AG08395 (cell line): ENCODE data around the gene RASSF5.
A peak's percentile ranks its signal among the peaks of the same experiment; 100 is the strongest.

Experiments
- DNase-seq: peaks from one replicate; pipeline ENCODE4 v3.0.0; 2012; ENCODE audit warnings: mixed read lengths, low spot score

RASSF5 gene

DNA sequence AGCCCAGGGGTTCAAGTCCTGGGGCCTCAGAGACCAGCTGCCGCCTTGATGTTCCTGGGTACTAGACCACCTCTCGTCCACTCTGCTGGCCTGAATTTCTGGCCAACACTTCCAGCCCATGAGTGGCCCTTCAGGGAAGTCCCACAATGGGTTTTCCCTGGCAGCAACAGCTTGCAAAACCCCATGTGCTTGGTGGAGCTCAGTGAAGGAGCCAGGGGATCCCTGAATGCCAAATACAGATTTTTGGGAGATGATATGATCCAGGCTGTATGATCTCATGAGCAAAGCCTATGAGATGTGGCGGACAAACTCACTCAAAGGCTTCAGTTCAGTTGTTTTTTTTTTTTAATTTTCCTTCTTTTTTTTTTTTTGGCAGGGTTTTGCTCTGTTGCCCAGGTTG, 9.6 kb upstream of the RASSF5 start:
- no peak for DNase-seq

DNA sequence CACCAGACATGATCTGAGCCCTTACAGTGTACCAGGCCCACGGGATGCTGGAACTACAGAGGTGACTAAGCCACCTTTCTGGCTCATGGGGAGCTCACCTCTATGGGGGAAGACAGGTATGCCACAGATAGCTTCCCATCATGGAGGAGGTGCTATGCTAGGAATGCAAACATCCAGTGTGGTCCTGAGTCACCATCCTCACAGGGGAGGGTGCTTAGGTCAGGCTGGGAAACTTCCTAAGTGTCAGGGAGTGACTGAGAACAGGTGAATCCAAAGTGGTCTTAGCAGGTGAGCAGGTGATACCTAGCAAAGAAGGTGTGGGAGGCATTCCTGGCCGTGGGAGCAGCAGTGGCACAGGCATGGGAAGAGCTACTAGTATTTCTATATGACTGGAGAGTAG, 8.6 kb upstream of the RASSF5 start:
- no peak for DNase-seq

DNA sequence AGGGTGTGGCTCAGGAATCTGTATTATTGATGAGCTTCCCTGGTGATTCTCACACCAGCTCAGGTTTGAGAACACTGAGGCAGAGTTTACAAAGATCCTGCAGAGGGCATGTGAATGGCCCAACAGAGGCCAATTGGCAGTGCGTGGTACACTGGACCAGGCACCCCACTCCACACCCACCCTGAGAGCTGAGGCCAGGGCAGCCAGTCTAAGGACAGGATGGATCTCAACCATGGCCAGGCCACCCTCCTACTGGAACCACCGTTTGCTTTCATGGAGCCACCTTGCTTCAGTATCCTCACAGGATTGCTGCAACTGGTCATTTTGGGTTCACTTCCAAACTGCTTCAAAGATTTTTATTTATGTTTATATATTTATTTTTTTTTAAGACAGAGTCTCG, 7.3 kb upstream of the RASSF5 start:
- DNase-seq: no peak

DNA sequence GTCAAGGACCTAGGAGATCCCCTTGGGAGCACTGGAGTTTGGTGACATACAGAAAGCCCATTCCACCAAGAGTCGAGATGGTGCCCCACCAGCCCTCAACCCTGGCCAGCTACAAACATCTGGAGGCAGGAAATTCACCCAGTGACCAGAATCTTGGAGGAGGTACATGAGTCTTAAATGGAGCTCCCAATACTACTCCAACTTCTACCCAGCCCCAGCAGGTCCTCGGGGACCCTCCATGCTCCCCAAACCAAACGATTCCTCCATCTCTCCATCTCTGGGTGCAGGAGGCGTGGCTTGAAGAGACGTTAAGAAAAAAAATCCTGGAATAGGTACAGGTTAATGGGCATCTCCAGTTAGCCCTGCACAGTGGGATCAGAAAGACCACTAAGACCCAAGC, 5.5 kb upstream of the RASSF5 start:
- no peak for DNase-seq

DNA sequence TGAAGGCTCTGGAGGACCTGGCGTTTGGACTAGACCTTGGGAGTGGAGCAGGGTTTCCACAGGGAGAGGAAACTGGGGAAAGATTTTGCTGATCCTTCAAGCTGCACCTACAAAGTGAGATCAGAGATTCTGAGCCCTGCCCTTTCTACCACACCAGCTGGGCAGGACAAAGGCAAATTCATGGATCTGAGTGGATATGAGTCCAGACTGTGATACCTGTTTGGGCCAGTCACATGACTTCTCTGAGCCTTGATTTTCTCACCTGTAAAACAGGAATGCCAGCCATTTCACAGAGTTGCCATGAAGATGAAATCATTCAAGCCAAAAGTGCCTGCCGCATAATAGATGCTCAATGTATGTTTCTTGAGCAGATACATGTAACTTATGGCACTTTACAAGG, 4.9 kb upstream of the RASSF5 start:
- no peak for DNase-seq

DNA sequence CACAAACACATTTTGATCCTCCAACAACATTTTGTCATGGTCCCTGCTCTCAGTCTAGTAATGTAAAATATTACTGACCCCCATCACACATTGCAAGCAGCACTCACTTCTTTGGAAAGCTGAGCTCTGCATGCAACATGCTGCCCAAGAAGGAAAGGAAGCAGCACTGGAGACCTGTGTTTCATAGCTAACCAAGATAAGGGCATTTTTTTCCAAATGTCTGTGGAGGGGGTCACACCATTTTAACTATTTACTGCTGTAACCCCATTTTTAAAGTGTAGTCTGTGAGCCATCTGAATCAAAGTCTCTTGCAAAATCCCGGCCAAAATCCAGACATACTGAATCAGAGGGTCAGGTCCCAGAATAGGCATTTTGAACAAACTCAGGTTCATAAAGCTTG, 4.5 kb upstream of the RASSF5 start:
- DNase-seq: no peak

DNA sequence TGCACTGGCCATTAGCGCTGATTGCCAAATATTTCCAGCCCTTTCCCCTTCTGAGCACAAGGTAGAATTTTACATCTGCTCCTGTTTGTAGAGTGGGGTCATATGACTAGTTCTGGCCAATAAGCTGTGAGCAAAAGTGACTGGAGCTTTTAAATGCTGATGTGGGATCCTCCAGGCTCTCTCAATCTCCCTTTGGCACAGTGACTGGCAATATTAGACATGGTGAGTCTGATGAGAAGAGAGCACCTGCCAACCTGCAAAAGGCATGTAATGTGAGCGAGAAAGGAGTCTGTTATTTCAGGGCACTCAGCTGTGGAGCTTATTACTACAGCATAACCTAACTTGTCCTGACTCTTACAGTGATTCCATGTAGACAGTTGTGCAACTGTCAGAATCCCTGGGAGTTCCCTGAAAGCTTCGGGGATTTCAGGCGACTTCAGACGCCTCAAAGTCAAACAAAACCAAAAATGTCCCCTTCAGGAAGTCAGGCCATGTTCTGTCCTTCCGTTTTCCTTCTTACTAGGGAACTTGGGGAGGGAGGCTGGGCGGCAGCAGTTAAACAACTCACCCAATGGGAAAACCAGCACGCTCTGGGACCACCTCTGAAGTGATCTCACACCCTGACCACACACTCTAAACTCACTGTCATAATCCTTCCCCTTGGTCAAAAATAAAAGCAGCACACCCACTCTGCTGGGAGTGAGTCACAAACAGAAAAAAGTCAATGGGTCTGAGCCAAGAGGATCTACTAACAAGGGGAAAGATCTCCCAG, 3.6 kb upstream of the RASSF5 start:
- peak; percentile 93 for DNase-seq

DNA sequence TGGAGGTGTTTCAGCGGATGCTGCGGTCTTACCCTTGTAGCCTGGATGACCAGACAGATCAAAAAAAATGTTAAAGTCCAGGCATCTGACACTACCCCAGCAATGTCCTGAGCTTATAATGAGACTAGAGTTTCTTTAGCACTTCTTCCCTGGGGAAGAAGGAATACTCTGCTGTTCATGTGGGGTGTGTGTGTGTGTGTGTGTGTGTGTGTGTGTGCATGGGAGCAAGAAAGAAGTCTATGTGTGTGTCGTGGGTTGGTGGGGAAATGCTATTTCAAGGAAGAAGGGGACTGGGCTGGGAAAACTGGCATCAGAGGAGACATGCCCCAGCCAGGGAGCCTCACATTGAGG, 3.0 kb upstream of the RASSF5 start:
- no peak for DNase-seq

DNA sequence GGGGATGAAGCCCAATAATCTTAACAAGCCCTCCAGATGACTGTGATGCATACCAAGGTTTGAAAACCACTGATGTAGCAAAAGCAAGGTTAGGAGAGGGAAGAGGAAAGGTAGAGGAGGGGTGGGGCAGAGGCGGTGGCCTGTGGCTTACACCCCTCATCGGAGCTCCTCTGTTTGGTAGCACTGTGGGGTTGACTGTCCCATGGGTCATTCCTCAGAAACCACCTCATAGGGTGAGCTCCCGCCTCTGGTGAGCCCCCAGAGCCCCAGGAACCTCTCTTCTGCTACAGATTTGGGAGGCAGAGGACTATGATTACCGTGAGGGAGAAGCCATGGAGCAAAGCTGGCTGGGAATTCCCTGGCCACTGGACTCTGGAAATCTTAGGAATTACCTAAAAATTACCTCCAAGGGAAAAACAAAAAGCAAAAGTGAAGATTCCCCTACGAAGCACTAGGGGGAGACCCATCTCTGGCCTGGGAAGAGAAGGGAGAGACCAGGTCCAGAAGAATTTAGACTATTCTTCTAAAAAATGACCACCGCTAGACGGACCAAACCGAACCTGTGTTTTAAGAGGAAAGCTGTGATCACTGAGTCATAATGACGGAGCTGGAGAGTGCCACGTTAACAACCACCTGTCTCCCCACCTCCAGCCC, 1.5 kb upstream of the RASSF5 start:
- DNase-seq: peak; percentile 48

DNA sequence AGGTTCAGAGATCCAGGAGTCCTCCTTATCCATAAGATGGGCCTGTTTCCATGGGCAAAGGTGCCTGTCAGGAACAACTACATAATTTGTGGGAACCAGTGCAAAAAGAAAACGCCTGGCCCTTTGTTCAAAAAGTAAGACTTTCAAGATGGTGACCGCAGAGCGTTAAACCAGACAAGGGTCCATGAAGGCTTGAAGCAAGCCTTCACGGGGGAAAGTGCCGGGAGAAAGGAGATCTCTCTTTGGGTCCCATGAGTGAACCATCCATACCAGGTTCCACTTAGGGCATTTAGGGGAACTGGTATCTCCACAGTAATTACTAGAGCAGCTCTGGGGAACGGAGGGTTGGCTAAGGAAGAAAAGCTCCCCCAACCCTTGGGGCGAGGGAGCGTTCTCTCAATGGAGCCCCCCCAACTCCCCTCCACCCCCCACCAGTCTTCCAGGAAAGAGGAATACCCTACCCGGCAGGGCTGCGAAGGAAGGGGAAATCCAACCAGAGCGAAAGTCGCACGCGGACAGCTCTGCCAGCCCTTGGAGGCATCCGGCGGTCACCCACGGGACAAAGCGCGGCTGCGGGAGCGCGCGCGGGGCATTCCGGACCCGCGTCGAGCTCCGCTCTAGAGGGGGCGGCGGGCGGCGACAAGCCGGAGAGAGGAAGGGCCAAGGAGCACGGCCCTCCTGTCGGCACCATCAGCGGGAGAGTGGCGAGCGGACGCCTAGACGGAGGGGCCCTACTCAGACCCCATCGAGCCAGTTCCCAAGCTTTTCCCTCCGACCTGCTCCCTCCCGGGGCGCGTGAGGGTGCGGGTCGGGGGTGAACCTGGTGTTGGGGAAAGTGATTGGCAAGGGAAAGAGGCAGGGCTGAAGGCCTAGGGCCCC, 687 bp upstream of the RASSF5 start:
- no peak for DNase-seq

DNA sequence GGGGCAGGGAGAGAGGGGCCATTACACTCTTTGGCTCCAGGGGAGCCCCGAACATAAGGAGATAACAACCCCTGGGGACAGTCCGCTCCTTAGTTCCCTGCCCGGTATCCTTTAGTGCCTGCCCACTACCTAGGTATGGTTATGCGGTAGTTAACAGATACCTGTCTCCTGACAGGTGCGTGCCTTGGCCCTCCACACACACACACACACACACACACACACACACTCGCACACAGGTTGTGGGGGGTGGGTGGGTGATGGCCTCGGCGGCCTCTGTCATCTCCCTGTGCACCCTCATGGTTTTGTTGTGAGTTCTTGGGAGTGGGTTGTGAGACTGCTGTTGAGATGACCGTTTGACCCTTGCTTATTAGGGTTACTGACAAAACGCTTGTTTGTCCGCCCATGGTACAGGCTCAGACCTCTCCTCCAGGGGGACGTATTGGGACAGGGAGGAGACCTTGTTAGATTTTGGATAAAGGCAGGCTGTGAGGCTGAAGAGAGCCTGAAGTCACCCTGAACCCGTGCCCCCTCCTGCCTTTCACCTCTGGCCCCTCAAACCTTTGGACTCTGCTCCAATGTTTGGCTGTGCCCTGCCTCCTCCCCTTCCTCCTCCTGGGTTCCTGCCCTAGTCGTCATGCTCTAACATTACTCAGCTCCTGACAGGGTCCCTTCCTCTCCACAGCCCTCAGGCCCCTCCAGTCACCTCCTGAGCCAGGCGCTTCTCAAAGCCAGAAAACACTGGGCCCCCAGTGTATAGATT, 979 bp downstream of the RASSF5 start:
- no peak for DNase-seq

DNA sequence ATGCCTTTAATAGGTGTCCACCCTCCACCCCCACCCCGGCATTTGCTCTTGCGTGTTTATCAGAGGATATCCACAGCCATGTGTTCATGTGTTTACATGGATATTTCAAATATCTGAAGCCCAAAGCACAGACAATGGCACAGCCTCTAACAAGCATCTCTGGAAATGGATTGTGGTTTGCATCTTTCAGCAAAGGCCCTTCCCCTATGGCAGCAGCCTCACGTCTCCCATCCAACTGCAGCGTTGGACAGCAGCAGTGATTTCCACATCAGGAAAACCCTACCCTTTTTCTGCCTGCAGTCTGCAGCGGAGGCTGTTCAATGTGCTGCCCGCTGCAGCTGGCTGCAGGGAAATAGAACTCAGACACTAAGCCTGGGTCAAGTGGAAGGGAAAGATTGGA, 1.6 kb downstream of the RASSF5 start:
- peak; percentile 66 for DNase-seq

DNA sequence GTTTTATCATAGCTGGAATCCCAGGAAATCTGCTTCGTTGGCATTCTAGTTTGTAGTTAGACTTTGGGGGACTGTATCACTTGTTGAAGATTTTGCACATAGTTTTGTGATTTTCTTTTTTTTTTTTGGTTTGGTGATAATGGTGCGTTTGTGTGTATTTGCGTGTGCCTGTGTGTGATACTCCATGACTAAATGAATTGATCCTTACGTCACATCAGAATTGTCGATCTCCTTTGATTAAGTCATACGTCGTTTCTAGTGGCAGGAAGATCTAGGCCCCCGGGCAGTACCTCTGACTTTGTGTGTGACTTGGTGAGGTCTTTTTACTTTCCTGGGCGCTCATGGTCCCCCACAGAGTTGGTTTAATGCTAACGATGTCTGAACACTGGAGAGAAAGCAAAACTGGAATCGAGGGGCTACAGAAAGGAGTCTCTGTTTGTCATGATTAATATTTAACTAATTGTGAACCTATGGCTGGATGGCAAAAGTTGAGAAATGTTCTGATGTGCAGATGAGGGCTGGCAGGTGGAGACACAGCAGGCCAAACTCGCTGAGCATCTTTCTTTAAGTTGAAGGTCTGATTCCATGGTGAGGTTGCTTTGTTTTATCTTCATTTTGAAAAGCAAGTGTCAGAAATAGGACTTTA, 2.4 kb downstream of the RASSF5 start:
- no peak for DNase-seq

DNA sequence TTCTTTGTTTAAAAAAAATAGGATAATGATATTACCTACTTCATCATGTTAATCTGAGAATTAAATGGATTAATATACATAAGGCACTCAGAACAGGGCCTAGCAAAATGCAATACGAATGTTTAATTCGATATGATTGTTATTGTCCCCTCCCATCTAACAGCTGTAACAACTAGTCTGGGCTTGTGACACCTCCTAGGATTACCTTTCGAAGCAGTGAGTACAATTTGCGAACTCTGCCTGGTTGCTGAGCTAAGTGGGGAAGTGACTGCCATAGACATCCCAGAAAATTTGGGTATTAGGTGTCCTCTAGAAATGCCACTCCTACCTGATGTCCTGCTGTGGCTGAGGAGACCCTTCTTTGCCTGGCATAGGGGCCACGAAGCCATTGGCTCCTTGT, 3.0 kb downstream of the RASSF5 start:
- no peak for DNase-seq

DNA sequence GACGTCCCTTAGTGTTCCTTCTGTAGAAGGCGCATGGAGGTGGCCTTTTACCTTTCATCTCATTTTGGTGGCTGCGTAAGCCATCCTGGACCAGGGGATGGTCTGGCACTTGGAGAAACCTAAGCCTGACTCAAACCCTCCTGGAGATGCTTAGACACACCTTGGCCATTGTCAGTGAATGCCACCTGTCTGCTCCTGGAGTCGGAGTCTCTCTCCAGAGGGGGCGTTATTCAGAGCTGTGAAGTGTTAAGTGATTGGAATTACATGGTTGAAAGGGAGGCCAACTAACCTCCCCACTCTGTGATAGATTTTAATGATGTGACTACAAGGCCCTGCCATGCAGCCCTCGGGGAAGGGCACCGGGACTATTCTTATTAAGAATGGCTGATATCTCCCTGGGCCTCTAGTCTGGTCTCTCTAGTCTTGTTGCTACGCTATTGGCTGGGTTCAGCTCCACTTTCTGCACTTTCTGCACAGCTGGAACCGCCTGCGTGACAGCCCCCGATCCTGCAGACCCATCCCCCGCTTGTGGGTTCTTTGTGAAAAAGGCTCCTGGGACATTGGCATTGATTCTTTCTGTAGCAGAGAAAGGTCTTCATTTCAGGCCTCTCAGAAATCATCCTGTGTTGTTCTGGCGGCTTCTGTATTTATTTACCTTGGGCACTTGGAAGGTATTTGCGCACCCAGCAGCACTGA, 4.2 kb downstream of the RASSF5 start:
- no peak for DNase-seq

DNA sequence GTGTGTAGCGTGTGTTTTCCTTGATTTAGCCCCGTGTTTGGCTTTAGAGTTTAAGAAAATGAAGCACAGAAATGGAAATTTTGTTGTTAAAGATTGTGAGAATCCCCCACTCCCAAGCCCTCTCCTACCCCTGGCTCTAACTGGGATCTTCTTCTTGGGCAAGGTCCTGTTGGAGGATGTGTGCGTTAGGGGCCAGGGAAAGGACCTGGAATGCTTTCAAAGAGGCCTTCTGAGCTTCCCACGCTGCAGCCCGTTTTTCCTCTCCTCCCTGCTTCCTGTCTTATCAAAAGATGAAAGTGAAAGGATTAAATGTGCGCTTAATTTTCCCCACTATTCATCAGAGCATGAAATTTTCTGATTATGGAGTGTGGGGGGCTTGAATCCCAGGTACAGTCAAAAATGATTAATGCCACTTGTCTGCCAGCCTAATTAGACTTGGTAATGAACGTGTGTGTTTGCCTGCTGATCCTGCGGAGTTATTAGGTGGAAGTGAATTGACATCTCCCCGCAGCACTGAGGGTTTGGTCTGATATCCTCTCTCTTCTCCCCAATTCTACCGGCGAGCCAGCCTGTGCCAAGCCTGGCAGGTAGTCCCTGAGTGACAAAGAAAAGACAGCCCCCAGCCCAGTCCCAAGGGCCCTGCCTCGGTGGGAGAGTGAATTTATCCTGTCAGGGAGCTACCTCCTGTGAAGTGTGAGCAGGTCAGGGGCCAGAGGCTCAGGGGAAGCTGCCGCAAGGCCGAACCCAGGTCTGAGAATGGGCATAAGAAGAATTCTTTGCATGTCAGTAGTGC, 4.9 kb downstream of the RASSF5 start:
- no peak for DNase-seq

DNA sequence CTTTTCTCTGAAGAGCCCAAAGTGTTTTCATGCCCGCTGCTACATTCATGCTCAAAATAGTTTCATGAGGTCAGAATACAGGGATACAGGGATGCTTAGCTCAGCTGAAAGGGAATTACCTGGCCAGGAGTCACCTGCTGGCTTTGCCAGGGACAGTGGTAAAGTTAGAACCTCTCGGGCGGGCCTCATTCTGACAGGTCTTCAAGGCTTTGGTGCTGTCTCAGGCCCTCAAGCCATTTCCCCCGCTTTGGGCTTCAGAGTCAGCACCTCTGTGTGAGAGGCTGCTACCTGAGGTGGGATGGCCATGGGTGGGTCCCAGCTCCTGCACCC, 5.5 kb downstream of the RASSF5 start:
- no peak for DNase-seq

DNA sequence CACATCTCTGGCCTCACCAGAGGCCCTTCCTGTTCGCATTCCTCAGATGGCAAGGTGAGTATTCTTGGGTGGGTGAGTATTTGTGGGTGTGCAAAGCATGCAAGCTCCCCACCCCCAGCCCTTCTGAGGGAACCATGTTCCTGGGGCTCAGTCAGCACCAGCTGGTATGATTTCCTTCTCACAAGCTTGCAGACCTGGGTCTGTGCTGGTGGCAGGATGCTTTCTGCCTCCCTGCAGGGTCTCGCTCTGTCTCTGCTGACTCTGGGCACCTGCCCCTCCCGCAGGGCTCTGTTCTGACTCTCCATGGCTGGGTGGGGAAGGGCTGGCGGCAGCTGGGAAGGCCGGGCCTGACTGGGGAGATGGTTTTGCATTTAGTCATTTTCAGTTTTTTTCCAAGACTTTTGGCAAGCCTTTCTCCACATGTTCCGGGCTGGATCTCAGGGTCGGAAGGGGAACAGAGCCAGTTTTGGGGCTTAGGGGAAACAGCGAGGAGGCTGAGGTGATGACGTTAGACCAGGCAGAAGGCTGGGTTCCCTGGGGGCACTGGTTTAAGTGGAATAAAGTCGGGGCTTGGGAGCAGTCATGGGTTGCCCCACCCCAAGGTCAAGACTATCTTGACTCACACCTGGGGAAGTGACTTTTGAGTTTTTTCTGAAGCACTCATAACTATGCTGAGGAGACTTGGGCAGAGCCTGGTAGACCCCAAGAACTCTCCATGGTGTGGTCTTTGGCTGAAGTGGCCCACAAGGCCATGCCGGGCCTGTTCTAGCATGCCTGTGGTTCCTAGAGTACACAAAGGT, 6.2 kb downstream of the RASSF5 start:
- peak; percentile 90 for DNase-seq

DNA sequence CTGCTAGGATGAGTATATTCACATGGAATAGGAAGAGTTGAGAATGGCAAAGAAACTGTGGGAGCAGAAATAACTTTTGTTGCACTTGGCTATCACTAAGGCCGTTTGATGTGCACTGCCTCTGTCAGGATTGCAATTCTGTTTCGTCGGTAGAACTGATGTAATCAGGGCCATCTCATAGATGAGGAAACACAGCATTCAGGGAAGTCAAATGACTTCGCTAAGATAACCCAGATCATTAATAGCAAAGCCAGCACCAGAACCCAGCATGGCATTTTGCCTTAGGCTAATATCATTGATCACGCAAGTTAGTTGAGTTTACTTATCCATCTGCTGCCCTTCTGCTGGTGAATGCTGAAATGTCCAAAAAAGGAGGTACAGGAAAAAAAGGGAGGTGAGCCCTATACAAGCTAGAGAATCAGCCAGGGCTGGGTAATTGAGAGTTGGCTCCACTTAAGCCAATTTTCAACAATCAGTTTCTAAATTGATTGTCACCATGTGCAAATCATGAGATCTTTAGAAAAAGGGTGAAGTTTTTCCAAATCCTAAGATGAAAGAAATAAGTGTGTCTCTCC, 7.6 kb downstream of the RASSF5 start:
- no peak for DNase-seq

DNA sequence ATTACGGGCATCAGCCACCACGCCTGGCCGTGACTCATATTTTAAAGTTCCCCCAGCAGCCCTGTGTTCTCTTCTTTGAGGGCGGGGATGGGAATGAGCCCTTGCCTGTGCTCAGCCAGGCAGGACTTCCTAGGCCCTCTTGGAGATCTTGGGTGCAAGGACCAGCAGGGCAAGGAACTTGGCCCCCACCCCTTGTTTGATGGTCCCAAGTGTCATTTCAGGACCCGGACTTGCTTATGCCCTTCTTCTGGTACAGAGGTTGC, 9.3 kb downstream of the RASSF5 start:
- no peak for DNase-seq
